Mammary epithelial cell (primary cell): ENCODE results near the gene PDE7B.

Experiments
- CTCF ChIP-seq, 2 donors: IDR thresholded peaks in 1 of 2; conservative IDR thresholded peaks in 1 of 2; 2 replicates each; pipeline ENCODE4 v1.5.1; 2011 to 2012; ENCODE audit warnings: inconsistent platforms in 2 of 2, low read length in 2 of 2, mild to moderate bottlenecking in 2 of 2, control low read depth in 1 of 2, low read depth in 1 of 2; ENCODE audit not compliant: insufficient read depth in 1 of 2; ENCODE audit errors: extremely low read depth in 1 of 2
- EZH2 ChIP-seq: IDR thresholded peaks from 2 replicates; pipeline ENCODE4 v1.6.1; 2012; ENCODE audit warnings: low read length, inconsistent platforms, borderline replicate concordance

- TF ChIP-seq CTCF (conservative IDR thresholded peaks at IDR 0.05 in 1 of 2, IDR thresholded peaks at IDR 0.05 in 1 of 2; ENCODE audit: extremely low read depth in 1 of 2, insufficient read depth in 1 of 2, low read depth in 1 of 2, low read length in 2 of 2) (no peak), EZH2 (no peak)
Observed at GRCh38 chr6:135951169-135951568, 99.7 kb downstream of the PDE7B start.
